Stomach smooth muscle (tissue), 2 donors: ENCODE data around the gene MIAT.

Experiments
- H3K27ac ChIP-seq: one replicate; pipeline ENCODE4 v1.7.0; 2013; ENCODE audit warnings: mild to moderate bottlenecking, low read length, inconsistent platforms
- H3K27me3 ChIP-seq, 2 donors: one replicate each; pipeline ENCODE4 v1.7.0; 2013; ENCODE audit warnings: low read length in 2 of 2; ENCODE audit not compliant: insufficient read depth in 2 of 2, control insufficient read depth in 1 of 2
- H3K36me3 ChIP-seq, 2 donors: one replicate each; pipeline ENCODE4 v1.7.0; 2013; ENCODE audit warnings: low read length in 2 of 2; ENCODE audit not compliant: control insufficient read depth in 2 of 2, insufficient read depth in 2 of 2
- H3K4me1 ChIP-seq: one replicate; pipeline ENCODE4 v1.7.0; 2013; ENCODE audit warnings: low read length; ENCODE audit not compliant: control insufficient read depth, insufficient read depth
- H3K4me3 ChIP-seq, 2 donors: one replicate each; pipeline ENCODE4 v1.7.0; 2013; ENCODE audit warnings: low read length in 2 of 2
- H3K9ac ChIP-seq, 2 donors: one replicate each; pipeline ENCODE4 v1.7.0; 2013; ENCODE audit warnings: low read length in 2 of 2, mild to moderate bottlenecking in 1 of 2
- H3K9me3 ChIP-seq, 2 donors: one replicate each; pipeline ENCODE4 v1.7.0; 2013; ENCODE audit warnings: low read length in 2 of 2; ENCODE audit not compliant: control insufficient read depth in 2 of 2
- donor health status: healthy.
- donor health status: Pancreatic carcinoma.

Gene MIAT

GRCh38 chr22:26679003-26679629, 21.7 kb downstream of the MIAT start:
- H3K9ac ChIP-seq: no peak overlapping the region
- peaks cover 3 to 7% of the 10 kb centered on the region in 2 donors for H3K36me3 ChIP-seq
- H3K4me1 ChIP-seq: peaks cover 8% of the 10 kb centered on the region

GRCh38 chr22:26680485-26680884, 23.1 kb downstream of the MIAT start:
- Histone ChIP-seq H3K9me3 (peaks cover 0 to 3% of the 10 kb centered on the region in 2 donors), H3K27me3 (no peaks in the 10 kb centered on the region), H3K36me3 (peaks cover 3 to 6% of the 10 kb centered on the region in 2 donors), H3K27ac (no peak overlapping the region), H3K4me3 (no peak overlapping the region), H3K4me1 (no peaks in the 10 kb centered on the region), H3K9ac (no peak overlapping the region)

More at GRCh38 chr22:26679003-26679629, 21.7 kb downstream of the MIAT start:
- Histone ChIP-seq H3K4me3 (no peak overlapping the region), H3K9me3 (peaks cover 0 to 3% of the 10 kb centered on the region in 2 donors), H3K27ac (no peak overlapping the region), H3K27me3 (no peaks in the 10 kb centered on the region)

GRCh38 chr22:26681395-26681821, 24.0 kb downstream of the MIAT start:
- H3K27me3 ChIP-seq: no peaks in the 10 kb centered on the region
- H3K27ac ChIP-seq: no peak overlapping the region
- H3K9ac ChIP-seq: no peak overlapping the region
- peaks cover 3 to 4% of the 10 kb centered on the region in 2 donors for H3K36me3 ChIP-seq
- H3K4me1 ChIP-seq: no peaks in the 10 kb centered on the region
- peaks cover 0 to 3% of the 10 kb centered on the region in 2 donors for H3K9me3 ChIP-seq
- no peak overlapping the region for H3K4me3 ChIP-seq

- Histone ChIP-seq H3K4me1 (no peaks in the 10 kb centered on the region), H3K27me3 (no peaks in the 10 kb centered on the region), H3K4me3 (no peak overlapping the region), H3K9ac (no peak overlapping the region), H3K9me3 (peaks cover 0 to 3% of the 10 kb centered on the region in 2 donors), H3K27ac (no peak overlapping the region), H3K36me3 (peaks cover 3 to 4% of the 10 kb centered on the region in 2 donors)
Measured at GRCh38 chr22:26684168-26684567, 26.8 kb downstream of the MIAT start.

GRCh38 chr22:26685601-26686000, 28.2 kb downstream of the MIAT start:
- Histone ChIP-seq H3K4me3 (no peak overlapping the region), H3K27me3 (no peaks in the 10 kb centered on the region), H3K27ac (no peak overlapping the region), H3K36me3 (peaks cover 3 to 4% of the 10 kb centered on the region in 2 donors), H3K9ac (no peak overlapping the region), H3K4me1 (no peaks in the 10 kb centered on the region), H3K9me3 (peaks cover 0 to 3% of the 10 kb centered on the region in 2 donors)

- Histone ChIP-seq H3K9ac (no peak overlapping the region), H3K36me3 (peaks cover 0 to 2% of the 10 kb centered on the region in 2 donors), H3K9me3 (no peaks in the 10 kb centered on the region), H3K4me3 (no peak overlapping the region), H3K27me3 (no peaks in the 10 kb centered on the region), H3K27ac (no peak overlapping the region), H3K4me1 (no peaks in the 10 kb centered on the region)
Measured at GRCh38 chr22:26687439-26687838, 30.1 kb downstream of the MIAT start.

- no peaks in the 10 kb centered on the region for H3K4me1 ChIP-seq
- H3K9ac ChIP-seq: no peak overlapping the region
- H3K9me3 ChIP-seq: no peaks in the 10 kb centered on the region
- peaks cover 2 to 5% of the 10 kb centered on the region in 2 donors for H3K36me3 ChIP-seq
- no peaks in the 10 kb centered on the region for H3K27me3 ChIP-seq
- H3K27ac ChIP-seq: no peak overlapping the region
- H3K4me3 ChIP-seq: no peak overlapping the region
Measured at GRCh38 chr22:26689513-26690301, 32.3 kb downstream of the MIAT start.

- Histone ChIP-seq H3K27me3 (no peaks in the 10 kb centered on the region), H3K4me3 (no peak overlapping the region), H3K4me1 (no peaks in the 10 kb centered on the region), H3K36me3 (peaks cover 5% of the 10 kb centered on the region in 2 donors), H3K9ac (no peak overlapping the region), H3K27ac (no peak overlapping the region), H3K9me3 (no peaks in the 10 kb centered on the region)
Measured at GRCh38 chr22:26690654-26691376, 33.4 kb downstream of the MIAT start.

GRCh38 chr22:26691377-26691716, 34.0 kb downstream of the MIAT start:
- H3K9ac ChIP-seq: no peak overlapping the region
- no peaks in the 10 kb centered on the region for H3K27me3 ChIP-seq
- no peak overlapping the region for H3K4me3 ChIP-seq
- H3K9me3 ChIP-seq: no peaks in the 10 kb centered on the region
- H3K36me3 ChIP-seq: peaks cover 5% of the 10 kb centered on the region in 2 donors
- no peak overlapping the region for H3K27ac ChIP-seq
- H3K4me1 ChIP-seq: no peaks in the 10 kb centered on the region

GRCh38 chr22:26692215-26692614, 34.8 kb downstream of the MIAT start:
- no peaks in the 10 kb centered on the region for H3K4me1 ChIP-seq
- no peak overlapping the region for H3K9ac ChIP-seq
- H3K27ac ChIP-seq: no peak overlapping the region
- H3K9me3 ChIP-seq: no peaks in the 10 kb centered on the region
- H3K4me3 ChIP-seq: no peak overlapping the region
- no peaks in the 10 kb centered on the region for H3K27me3 ChIP-seq
- H3K36me3 ChIP-seq: peaks cover 5% of the 10 kb centered on the region in 2 donors
